GM19452 (cell line): ENCODE data around the gene AP3S1.

ENCODE experiments used
- ATAC-seq: cut with Tn5 transposase; IDR thresholded peaks from one replicate; pipeline ENCODE4 v1.9.1; 2021; ENCODE audit not compliant: unreplicated experiment

Gene AP3S1

GRCh38 chr5:115936031-115936430 is 94.3 kb downstream of the AP3S1 start:
- no peak for ATAC-seq

- ATAC-seq, result no peak
Observed at GRCh38 chr5:115939059-115939458, 97.3 kb downstream of the AP3S1 start.

DNA sequence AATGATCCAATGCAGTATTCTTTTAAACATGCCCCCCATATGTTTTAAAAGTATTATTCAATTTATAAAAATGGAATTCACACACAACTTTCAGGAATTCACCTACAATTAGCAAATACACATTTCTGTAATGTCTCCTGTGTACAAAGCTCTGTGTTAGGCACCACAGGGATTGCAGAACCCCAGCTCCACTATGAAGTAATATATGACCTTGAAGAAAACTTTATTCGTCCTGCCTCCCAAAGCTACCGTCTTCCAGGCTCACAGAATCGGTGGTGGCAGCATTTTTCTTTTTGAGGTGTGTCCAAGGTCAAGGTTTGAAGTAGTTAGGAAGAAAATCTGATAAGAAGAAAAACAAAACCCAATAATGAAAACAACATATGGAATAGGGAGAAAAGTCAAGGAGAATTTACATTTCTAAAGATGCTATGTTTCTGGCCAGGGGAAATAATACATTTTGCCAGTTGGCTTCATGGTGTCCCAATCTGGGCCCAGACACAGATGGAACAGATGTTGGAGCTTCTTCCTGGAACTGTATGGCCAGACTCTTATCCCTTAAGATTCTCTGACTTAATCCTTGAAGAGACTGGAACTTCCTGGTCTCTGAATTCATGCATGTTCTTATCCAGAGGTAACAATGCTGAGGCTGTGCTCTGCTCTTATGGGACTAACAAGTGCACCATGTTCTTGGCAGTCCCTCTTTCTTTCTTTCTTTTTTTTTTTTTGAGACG is 98.5 kb downstream of the AP3S1 start:
- no peak for ATAC-seq

DNA sequence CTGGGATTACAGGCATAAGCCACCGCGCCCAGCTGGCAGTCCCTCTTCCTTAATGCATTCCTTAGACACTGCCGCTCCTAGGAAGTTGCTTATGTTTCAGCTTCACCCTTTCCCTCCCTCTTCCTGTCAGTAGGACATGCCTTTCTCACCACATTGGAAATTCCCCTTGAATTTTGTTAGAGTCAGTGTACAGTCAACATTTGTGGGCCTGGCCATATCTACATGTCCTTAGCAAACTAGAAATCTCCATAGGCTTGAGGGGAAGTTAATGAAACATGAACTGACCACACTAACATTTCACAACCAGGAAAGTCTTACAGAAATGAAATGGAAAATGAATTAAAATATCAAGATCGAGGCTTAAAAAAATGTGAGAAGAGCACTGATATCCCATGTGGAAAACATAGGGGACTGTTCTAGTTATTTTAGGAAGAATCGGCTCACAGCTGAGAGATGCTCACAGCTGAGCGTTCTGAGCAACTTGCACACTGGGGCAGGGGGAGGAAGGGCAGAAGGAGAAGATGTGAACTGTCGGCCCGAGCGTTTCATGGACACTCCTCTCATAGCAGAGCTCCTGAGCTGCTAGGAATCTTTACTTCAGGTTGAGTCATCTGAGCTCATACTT is 99.4 kb downstream of the AP3S1 start:
- ATAC-seq, result no peak

- no peak for ATAC-seq
Observed at GRCh38 chr5:115944501-115944900, 102.8 kb downstream of the AP3S1 start.

DNA sequence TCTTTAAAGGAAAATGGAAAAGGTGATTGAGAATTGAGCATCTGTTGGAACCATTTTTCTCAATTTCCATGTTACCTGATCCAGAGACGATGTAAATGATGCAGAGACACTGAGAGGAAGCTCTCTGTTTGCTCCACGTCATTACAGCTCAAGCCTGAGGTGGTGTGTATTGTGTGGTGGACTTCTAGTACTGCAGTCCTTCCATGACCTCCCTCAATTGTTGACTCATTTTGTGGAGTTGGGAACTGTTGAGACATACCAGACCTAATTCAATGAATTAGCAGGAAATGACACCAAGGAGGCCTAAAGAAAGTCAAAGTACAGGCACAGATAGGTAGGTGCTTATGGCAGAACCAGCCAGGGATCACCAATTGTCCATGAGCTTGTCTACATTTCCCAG is 104.9 kb downstream of the AP3S1 start:
- no peak for ATAC-seq

GRCh38 chr5:115947260-115947659 is 105.5 kb downstream of the AP3S1 start:
- no peak for ATAC-seq

DNA sequence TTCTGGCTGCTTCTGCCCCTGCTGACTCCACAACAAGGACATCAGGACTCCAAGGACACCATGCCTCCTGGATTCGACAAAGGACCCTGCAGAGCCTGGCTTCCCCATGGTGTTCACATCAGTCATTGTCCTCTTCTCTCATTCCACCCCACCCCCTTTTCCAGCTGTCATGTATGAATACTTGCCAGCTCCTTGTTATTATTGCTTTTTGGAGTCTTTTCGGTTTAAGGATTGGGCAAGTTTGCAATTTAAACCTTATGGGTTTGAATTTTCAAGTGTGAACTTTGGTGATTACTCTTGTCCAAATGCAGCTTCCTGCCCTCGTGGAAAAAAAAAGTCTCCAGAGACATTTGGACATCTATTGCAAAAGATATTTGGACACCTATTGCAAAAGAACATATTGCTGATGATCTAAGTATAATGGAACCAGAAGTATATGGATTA is 106.4 kb downstream of the AP3S1 start:
- no peak for ATAC-seq

DNA sequence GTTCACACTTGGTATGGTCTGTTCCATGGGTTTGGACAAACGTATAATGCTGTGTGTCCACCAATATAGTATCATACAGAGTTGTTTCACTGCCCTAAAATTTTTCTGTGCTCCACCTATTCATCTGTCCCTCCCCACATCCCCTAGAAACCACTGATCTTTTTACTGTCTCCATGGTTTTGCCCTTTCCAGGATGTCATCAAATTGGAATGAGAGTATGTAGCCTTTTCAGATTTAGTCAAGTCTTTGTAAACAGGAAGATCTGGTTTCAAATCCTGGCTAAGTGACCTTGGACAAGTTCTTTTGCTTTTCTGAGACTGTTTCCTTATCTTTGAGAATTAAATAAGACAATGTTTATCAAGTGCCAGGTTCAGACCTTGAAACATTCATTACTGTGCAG is 107.4 kb downstream of the AP3S1 start:
- no peak for ATAC-seq

GRCh38 chr5:115952588-115952987 is 110.9 kb downstream of the AP3S1 start:
- no peak for ATAC-seq

- ATAC-seq, result no peak
Observed at GRCh38 chr5:115954144-115954543, 112.4 kb downstream of the AP3S1 start.

DNA sequence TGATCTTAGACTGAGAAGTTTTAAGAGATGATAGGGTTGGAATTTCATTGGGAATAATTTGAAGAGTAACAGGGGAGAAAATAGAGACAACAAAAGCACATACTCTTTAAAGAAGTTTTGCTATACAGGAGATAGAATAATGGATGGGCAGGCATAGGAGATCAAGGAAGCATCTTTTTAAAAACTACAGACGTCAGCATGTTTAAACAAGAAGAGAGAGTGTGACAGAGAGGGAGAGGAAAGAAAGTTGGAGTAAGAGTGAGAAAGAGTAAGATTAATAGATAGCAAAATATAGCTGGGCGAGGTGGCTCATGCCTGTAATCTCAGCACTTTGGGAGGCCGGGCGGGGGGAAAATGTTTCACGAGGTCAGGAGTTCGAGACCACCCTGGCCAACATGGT is 115.2 kb downstream of the AP3S1 start:
- no peak for ATAC-seq

DNA sequence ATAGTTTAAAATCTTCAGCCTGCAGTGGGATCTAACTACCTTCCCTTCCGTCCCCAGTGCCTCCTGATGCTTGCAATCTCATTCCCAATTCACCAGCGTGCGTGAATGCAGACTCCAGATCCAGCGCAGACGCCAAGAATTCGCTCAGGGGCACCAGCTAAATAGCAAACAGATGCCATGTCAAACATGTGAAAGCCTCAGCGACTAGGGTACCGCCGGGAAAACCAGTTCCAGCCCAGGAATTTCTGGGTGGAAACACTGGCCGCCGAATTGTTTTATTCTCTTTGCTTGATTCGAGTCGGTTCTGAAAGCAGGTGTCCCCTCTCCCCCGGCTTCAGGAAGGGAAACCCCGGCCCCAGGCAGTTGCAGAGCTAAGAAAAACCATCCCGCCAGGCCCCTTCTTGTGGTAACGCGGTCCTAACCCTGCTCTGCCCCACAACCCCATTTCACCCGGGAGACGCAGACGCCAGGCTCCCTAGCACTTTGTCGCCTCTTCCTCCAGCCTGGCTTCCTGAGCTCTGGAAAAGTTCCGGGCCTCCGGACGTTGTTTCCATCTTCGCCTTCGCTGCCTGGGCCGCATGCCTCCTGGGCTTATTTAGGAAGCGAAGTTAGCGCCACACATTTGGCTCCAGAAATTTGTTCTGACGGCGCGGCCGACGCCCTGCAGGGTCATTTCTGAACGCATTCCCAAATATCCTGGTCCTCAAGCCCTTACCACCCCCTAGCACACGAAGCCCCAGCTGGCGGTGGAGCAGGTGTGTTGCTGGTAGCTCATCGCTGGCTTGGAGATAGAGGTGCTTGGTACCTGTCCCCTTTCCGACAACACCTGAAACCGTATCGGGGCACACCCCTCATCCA is 119.9 kb downstream of the AP3S1 start:
- no peak for ATAC-seq

DNA sequence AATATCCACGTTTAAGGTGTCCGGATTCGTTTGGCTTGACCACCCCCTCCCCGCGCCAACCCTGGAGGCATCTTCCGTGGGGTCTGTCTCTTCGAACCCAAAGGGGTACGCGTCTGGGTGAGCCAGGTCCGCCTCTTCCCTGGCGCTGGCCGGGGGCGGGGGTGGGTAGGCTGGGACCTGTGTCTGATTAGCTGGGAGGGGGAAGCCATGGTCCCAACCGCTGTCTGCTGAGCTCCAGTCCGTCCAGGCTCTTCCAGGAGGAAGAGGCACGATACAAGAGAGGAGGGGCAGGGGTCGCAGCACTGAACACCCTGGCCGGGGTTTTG is 120.5 kb downstream of the AP3S1 start, which contains the start of gene LVRN:
Gene LVRN, plus strand, starts transcription at position 237 of the 326 bp plus-strand sequence. CDS start 143 bp downstream, outside the sequence.
- no peak for ATAC-seq

DNA sequence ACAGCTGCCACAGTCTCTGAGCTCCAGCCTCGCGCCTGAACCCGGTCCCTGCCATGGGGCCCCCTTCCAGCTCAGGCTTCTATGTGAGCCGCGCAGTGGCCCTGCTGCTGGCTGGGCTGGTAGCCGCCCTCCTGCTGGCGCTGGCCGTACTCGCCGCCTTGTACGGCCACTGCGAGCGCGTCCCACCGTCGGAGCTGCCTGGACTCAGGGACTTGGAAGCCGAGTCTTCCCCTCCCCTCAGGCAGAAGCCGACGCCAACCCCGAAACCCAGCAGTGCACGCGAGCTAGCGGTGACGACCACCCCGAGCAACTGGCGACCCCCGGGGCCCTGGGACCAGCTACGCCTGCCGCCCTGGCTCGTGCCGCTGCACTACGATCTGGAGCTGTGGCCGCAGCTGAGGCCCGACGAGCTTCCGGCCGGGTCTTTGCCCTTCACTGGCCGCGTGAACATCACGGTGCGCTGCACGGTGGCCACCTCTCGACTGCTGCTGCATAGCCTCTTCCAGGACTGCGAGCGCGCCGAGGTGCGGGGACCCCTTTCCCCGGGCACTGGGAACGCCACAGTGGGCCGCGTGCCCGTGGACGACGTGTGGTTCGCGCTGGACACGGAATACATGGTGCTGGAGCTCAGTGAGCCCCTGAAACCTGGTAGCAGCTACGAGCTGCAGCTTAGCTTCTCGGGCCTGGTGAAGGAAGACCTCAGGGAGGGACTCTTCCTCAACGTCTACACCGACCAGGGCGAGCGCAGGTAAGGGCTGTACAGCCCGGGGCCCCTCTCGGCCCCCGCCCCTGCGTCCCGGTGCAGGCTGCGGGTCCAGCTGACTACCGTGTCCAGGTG is 121.0 kb downstream of the AP3S1 start:
- ATAC-seq, result peak; percentile 52

GRCh38 chr5:115963566-115963965 is 121.8 kb downstream of the AP3S1 start:
- no peak for ATAC-seq
